ENCODE data around the gene MEI1. TPM values are rescaled to one million over a fixed set of nuclear protein-coding genes. Genes with fewer than 3 reads are reported as not detected.

MEI1 gene
- total and polyA plus RNA-seq, 9 of the 15 experiments (the other 6 are each of a cell fraction or from before 2014, with no cell fraction given): 0.08 to 0.68 (median 0.18) TPM; not detected in 2

- TF ChIP-seq ZNF518B (CRISPR knock-in tag; IDR thresholded peaks at IDR 0.05) (no peak), ZNF561 (CRISPR knock-in tag; conservative IDR thresholded peaks at IDR 0.05) (no peak), RREB1 (CRISPR knock-in tag; IDR thresholded peaks at IDR 0.05) (no peak), ZNF140 (CRISPR knock-in tag; IDR thresholded peaks at IDR 0.05) (no peak), ARID2 (IDR thresholded peaks at IDR 0.05) (peak; percentile 85), HDAC1 (IDR thresholded peaks at IDR 0.05) (no peak), TSC22D4 (tag; IDR thresholded peaks at IDR 0.05) (no peak), SIRT6 (IDR thresholded peaks at IDR 0.05; ENCODE audit: low read depth, low read length) (no peak), CCAR2 (IDR thresholded peaks at IDR 0.05; ENCODE audit: low read depth, low read length) (no peak), ZNF707 (CRISPR knock-in tag; conservative IDR thresholded peaks at IDR 0.05) (no peak), ZNF134 (CRISPR knock-in tag; conservative IDR thresholded peaks at IDR 0.05) (no peak)
- TF ChIP-seq, protein P1, sequence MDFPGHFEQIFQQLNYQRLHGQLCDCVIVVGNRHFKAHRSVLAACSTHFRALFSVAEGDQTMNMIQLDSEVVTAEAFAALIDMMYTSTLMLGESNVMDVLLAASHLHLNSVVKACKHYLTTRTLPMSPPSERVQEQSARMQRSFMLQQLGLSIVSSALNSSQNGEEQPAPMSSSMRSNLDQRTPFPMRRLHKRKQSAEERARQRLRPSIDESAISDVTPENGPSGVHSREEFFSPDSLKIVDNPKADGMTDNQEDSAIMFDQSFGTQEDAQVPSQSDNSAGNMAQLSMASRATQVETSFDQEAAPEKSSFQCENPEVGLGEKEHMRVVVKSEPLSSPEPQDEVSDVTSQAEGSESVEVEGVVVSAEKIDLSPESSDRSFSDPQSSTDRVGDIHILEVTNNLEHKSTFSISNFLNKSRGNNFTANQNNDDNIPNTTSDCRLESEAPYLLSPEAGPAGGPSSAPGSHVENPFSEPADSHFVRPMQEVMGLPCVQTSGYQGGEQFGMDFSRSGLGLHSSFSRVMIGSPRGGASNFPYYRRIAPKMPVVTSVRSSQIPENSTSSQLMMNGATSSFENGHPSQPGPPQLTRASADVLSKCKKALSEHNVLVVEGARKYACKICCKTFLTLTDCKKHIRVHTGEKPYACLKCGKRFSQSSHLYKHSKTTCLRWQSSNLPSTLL (IDR thresholded peaks at IDR 0.05): no peak
These were observed 2.1 kb upstream of the MEI1 start (continued) for GRCh38 chr22:41697126-41697775.

Data from K562 (cell line).